K562 (cell line): ENCODE data around the gene ERP29. TPM values are rescaled to one million over a fixed set of nuclear protein-coding genes. Genes with fewer than 3 reads are reported as not detected.

Source experiments
- CBX8 ChIP-seq: fragments of 200-600 bp; sonication (generic); IDR thresholded peaks from 2 replicates; pipeline ENCODE4 v1.6.1; 2012; ENCODE audit warnings: borderline replicate concordance, mixed run types, low read depth, mild to moderate bottlenecking, moderate library complexity, mixed read lengths, low read length, control low read depth, inconsistent platforms; ENCODE audit not compliant: poor library complexity, severe bottlenecking; ENCODE audit errors: extremely low read depth
- CEBPG ChIP-seq, 3 experiments: fragments of 200-800 bp in 1 of 3; sonication (Bioruptor generic) in 1 of 3; sonication (generic) in 1 of 3; formaldehyde crosslinking in 1 of 3; IDR thresholded peaks in 2 of 3; conservative IDR thresholded peaks in 1 of 3; 2 replicates each; pipeline versions ENCODE4 v1.6.1 to v1.8.0; 2016 to 2022; ENCODE audit warnings: missing compliant biosample characterization in 2 of 3, missing genetic modification characterization in 2 of 3, mild to moderate bottlenecking in 1 of 3, missing genetic modification reagents in 1 of 3
- ZNF76 ChIP-seq: fragments of 250-450 bp; sonication (Bioruptor Pico); IDR thresholded peaks from 2 replicates; pipeline ENCODE4 v1.4.0; 2020; ENCODE audit warnings: mild to moderate bottlenecking, moderate library complexity, borderline replicate concordance
- polyA plus RNA-seq, 8 experiments: library from polyadenylated mRNA; depleted of rRNA in 4 of 8; stranded (reverse) in 5 of 8; unstranded in 3 of 8; fragments of >200 nt; fragmentation: Nextera tagmentation in 2 of 8; fragmentation: Illumina TruSeq in 1 of 8; extraction: Ambion mirVana in 2 of 8; extraction: Trizol in 1 of 8; gene quantifications; 2 replicates each; pipeline versions ENCODE4 v1.2.1 to v1.2.3, GENCODE V29; 2011 to 2014; ENCODE audit warnings: inconsistent platforms in 1 of 8, missing spikeins in 1 of 8
- total RNA-seq, 7 experiments: library from RNA; depleted of rRNA in 6 of 7; stranded (reverse); fragments of >200 nt in 6 of 7; fragmentation: Illumina TruSeq in 2 of 7; extraction: Trizol in 2 of 7; gene quantifications; 2 replicates each; pipeline versions ENCODE4 v1.2.1 to v1.2.3, GENCODE V29; 2011 to 2021; ENCODE audit warnings: low replicate concordance in 1 of 7
- TF ChIP-seq, protein P1 (sequence below): fragments of 450-650 bp; IDR thresholded peaks from 2 replicates; pipeline ENCODE4 v1.6.1; 2017; ENCODE audit warnings: antibody characterized with exemption
- TF ChIP-seq, protein P2 (sequence below), 2 experiments: fragments of 450-650 bp in 1 of 2; sonication (generic) in 1 of 2; formaldehyde crosslinking; conservative IDR thresholded peaks; 2 replicates each; pipeline versions ENCODE4 v1.4.0 to v1.8.1; 2020 to 2022; ENCODE audit warnings: mild to moderate bottlenecking in 1 of 2, missing genetic modification reagents in 1 of 2

Gene ERP29
- total and polyA plus RNA-seq, 9 of the 15 experiments (the other 6 are each of a cell fraction or from before 2014, with no cell fraction given) = 42.4 to 146 (median 111) TPM

DNA sequence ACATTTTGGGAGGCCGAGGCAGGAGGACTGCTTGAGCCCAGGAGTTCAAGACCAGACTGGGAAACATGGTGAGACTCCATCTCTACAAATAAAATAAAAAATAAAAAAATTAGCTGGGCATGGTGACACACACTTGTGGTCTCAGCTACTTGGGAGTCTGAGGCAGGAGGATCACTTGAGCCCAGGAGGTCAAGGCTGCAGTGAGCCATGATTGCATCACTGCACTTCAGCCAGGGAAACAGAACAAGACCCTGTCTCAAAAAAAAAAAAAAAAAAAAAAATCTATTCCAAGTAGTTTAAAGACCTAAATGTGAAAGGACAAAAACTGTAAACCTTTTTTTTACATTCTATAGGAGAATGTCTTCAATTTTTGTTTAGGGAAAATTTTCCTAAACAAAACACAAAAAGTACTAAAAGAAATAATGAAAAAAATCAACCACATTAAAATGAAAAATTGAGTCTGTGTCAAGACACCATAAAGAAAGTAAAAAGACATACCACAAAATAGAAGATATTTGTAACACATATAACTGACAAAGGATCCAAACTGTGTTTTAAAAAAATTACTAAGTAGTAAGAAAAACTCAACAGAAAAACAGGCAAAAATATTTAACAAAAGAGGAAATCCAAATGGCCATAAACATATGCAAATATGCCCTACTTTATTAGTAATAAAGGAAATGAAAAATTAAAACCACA lies 17.3 kb upstream of the ERP29 start (continued):
- TF ChIP-seq CBX8 = no peak
- no peak for TF ChIP-seq ZNF76 (CRISPR knock-in tag)
- TF ChIP-seq, protein P1, sequence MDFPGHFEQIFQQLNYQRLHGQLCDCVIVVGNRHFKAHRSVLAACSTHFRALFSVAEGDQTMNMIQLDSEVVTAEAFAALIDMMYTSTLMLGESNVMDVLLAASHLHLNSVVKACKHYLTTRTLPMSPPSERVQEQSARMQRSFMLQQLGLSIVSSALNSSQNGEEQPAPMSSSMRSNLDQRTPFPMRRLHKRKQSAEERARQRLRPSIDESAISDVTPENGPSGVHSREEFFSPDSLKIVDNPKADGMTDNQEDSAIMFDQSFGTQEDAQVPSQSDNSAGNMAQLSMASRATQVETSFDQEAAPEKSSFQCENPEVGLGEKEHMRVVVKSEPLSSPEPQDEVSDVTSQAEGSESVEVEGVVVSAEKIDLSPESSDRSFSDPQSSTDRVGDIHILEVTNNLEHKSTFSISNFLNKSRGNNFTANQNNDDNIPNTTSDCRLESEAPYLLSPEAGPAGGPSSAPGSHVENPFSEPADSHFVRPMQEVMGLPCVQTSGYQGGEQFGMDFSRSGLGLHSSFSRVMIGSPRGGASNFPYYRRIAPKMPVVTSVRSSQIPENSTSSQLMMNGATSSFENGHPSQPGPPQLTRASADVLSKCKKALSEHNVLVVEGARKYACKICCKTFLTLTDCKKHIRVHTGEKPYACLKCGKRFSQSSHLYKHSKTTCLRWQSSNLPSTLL = peak; percentile 33; the same call in 1 of the 2 replicates
- TF ChIP-seq, protein P2, sequence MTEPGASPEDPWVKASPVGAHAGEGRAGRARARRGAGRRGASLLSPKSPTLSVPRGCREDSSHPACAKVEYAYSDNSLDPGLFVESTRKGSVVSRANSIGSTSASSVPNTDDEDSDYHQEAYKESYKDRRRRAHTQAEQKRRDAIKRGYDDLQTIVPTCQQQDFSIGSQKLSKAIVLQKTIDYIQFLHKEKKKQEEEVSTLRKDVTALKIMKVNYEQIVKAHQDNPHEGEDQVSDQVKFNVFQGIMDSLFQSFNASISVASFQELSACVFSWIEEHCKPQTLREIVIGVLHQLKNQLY (CRISPR knock-in tag; conservative IDR thresholded peaks at IDR 0.05) = no peak
- TF ChIP-seq CEBPG (CRISPR knock-in tag; IDR thresholded peaks at IDR 0.05) = peak; percentile 58; the same call in 1 of the 2 replicates
- TF ChIP-seq CEBPG (tag; conservative IDR thresholded peaks at IDR 0.05 in 1 of 2, IDR thresholded peaks at IDR 0.05 in 1 of 2) = 0 out of 4 replicates have a peak, but pooled peaks of 1 of the 2 experiments have one; percentile 20
